Hematopoietic multipotent progenitor cell treated with erythropoietin and hydrocortisone succinate and interleukin-3 and kit ligand, for 8 days (in vitro differentiated cells): Measurements from ENCODE around the gene IMPG1.
"Not testable (repeated sequence)": the region's sequence is repeated elsewhere in the genome, so short reads cannot be mapped to it uniquely, and the experiment has no call there.

ENCODE experiments used
- DNase-seq: peaks from one replicate; pipeline ENCODE4 v3.0.0-alpha.2; 2015

Gene IMPG1

GRCh38 chr6:75946146-75946831 is 126.2 kb downstream of the IMPG1 start:
- no peak for DNase-seq

GRCh38 chr6:75943381-75943780 is 129.1 kb downstream of the IMPG1 start:
- DNase-seq: no peak

- no peak for DNase-seq
These were observed 131.0 kb downstream of the IMPG1 start for GRCh38 chr6:75941509-75941908.

- DNase-seq: no peak
These were observed 131.9 kb downstream of the IMPG1 start for GRCh38 chr6:75940564-75940963.

GRCh38 chr6:75937846-75938245 is 134.6 kb downstream of the IMPG1 start:
- no peak for DNase-seq

GRCh38 chr6:75936682-75937081 is 135.8 kb downstream of the IMPG1 start:
- DNase-seq: no peak

- DNase-seq: no peak
These were observed 137.0 kb downstream of the IMPG1 start for GRCh38 chr6:75935473-75935793.

GRCh38 chr6:75934643-75935472 is 137.6 kb downstream of the IMPG1 start:
- DNase-seq: peak; percentile 65

GRCh38 chr6:75933387-75933975 is 139.0 kb downstream of the IMPG1 start:
- no peak for DNase-seq

- DNase-seq: peak; percentile 38
These were observed 140.4 kb downstream of the IMPG1 start for GRCh38 chr6:75932067-75932466.

- no peak for DNase-seq
These were observed 141.3 kb downstream of the IMPG1 start for GRCh38 chr6:75931011-75931680.

GRCh38 chr6:75926293-75927168 is 145.9 kb downstream of the IMPG1 start:
- no peak for DNase-seq

GRCh38 chr6:75922226-75922625 is 150.2 kb downstream of the IMPG1 start:
- no peak for DNase-seq

- DNase-seq: no peak
These were observed 159.4 kb downstream of the IMPG1 start for GRCh38 chr6:75913040-75913439.

- DNase-seq: no peak
These were observed 165.0 kb downstream of the IMPG1 start for GRCh38 chr6:75907444-75907843.

- no peak for DNase-seq
These were observed 165.6 kb downstream of the IMPG1 start for GRCh38 chr6:75906871-75907270.

- DNase-seq: not testable (repeated sequence)
These were observed 167.3 kb downstream of the IMPG1 start for GRCh38 chr6:75905129-75905528.

- DNase-seq: not testable (repeated sequence)
These were observed 172.2 kb downstream of the IMPG1 start for GRCh38 chr6:75900216-75900615.

- DNase-seq: no peak
These were observed 175.9 kb downstream of the IMPG1 start for GRCh38 chr6:75896526-75896925.

- no peak for DNase-seq
These were observed 178.7 kb downstream of the IMPG1 start for GRCh38 chr6:75893776-75894152.

- DNase-seq: peak; percentile 68
These were observed 179.2 kb downstream of the IMPG1 start for GRCh38 chr6:75893058-75893775.

- no peak for DNase-seq
These were observed 180.1 kb downstream of the IMPG1 start for GRCh38 chr6:75892384-75892783.
